GM12875 (cell line): ENCODE measurements around the gene SLC25A38.

Experiments used
- H3K4me3 ChIP-seq: one replicate; pipeline ENCODE4 v1.5.1; 2011; ENCODE audit warnings: low read depth, low read length, control low read depth
- TF ChIP-seq, protein P1 (sequence below): IDR thresholded peaks from 2 replicates; pipeline ENCODE4 v1.5.1; 2011; ENCODE audit warnings: low read depth, mild to moderate bottlenecking, control low read depth, inconsistent platforms, low read length, moderate library complexity, borderline replicate concordance; ENCODE audit not compliant: insufficient read depth

Gene SLC25A38

DNA sequence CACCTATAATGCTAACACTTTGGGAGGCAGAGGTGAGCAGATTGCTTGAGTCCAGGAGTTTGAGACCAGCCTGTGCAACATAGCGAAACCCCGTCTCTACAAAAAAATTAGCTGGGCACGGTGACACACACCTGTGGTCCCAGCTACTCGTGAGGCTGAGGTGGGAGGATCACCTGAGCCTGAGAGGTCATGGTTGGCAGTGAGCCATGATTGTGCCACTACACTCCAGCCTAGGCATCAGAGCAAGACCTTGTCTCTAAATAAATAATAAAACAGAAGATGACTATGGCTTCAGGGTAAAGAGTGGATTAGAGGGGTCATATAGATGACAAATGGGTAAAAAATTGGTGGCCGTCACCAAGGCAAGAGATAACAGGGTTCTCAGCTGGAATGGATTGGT lies 3.1 kb downstream of the SLC25A38 start:
- TF ChIP-seq, protein P1, sequence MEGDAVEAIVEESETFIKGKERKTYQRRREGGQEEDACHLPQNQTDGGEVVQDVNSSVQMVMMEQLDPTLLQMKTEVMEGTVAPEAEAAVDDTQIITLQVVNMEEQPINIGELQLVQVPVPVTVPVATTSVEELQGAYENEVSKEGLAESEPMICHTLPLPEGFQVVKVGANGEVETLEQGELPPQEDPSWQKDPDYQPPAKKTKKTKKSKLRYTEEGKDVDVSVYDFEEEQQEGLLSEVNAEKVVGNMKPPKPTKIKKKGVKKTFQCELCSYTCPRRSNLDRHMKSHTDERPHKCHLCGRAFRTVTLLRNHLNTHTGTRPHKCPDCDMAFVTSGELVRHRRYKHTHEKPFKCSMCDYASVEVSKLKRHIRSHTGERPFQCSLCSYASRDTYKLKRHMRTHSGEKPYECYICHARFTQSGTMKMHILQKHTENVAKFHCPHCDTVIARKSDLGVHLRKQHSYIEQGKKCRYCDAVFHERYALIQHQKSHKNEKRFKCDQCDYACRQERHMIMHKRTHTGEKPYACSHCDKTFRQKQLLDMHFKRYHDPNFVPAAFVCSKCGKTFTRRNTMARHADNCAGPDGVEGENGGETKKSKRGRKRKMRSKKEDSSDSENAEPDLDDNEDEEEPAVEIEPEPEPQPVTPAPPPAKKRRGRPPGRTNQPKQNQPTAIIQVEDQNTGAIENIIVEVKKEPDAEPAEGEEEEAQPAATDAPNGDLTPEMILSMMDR, result no peak

DNA sequence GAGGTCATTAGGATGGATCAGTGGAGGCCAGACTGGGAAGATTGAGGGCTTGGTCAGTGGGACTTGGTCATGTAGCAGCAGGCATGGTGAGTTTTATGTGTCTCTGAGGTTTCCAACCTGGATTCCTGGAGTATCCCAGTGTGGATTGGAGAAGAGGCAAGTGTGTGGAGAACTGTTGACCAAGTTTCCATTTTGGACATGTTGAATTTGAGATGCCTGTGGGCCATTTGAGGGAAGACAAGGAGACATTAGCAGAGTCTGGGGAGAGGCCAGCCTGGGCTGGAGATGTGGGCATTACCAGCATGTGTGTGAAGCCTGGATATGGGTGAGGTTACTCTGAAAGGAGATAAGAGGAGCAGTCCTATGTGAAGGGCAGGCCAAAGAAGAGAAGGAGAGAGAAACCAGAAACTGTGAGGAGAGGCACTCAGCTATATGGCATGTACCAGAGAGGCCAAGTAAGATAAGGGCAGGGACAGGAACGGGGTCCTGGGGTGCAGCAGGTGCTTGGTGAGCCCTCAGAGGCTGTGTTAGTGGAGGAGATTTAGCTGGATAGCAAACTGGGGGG lies 4.3 kb downstream of the SLC25A38 start:
- TF ChIP-seq, protein P1, result no peak
- H3K4me3 ChIP-seq, result no peak overlapping the region

More for the DNA sequence above, 3.1 kb downstream of the SLC25A38 start:
- no peak overlapping the region for H3K4me3 ChIP-seq

DNA sequence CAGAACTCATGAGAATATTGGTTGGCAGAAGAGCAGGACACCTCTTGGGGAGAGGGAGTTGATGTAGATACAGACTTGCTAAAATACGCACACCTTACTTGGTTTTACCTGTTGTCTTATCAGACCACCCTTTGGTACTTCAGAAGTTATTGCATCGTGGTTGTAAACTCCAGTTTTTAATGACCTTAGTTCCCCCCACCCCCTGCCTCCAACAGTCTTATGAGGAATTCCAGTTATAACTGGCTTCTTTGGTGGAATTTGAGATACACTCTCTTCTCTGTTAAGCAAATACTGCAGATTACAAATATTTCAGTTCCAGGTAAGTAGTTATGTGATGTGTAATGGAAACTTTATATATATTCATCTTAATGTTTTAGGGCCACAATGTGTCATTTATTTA lies 5.0 kb downstream of the SLC25A38 start:
- H3K4me3 ChIP-seq, result no peak overlapping the region
- TF ChIP-seq, protein P1, result no peak

DNA sequence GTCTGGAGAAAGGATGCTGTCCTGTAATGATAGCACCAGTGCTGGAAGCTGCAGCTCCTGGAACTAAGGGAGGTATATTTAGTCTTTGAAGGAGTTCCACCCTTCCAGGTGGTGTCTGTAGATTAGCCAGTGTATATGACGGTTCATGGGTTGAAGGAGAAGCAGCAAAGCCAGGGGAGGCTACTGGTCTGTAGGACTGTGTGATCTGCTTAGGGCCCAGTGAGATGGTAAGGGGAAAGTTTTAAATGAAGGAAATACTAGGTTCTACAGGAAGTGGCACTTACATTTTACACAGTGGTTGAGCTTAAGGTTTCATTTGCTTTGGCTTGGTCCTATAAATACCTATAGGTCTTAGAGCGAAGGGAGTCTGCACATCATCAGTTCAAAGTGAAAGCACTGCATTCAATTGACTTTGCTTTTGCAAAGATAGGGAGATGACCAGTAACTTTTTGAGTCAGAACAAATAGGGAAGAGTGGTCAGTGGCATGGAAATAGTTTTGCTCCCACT lies 5.6 kb downstream of the SLC25A38 start:
- TF ChIP-seq, protein P1, result no peak
- no peak overlapping the region for H3K4me3 ChIP-seq

DNA sequence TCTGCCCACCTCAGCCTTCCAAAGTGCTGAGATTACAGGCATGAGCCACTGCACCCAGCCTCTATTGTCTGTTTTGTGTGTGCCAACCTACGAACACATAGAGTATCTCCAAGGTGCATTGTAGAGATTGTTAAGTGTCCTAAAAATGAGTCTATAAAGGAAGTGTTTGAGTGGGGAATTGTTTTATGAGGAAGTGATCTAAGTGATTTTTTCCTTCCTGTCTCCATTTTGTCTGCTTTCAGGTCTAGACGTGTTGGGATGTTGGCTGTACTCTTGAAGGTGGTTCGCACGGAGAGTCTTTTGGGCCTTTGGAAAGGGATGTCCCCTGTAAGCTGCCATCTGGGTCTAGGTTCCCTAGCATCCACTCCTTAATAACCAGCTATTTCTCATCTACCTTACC lies 7.0 kb downstream of the SLC25A38 start:
- TF ChIP-seq, protein P1, result no peak
- H3K4me3 ChIP-seq, result no peak overlapping the region

DNA sequence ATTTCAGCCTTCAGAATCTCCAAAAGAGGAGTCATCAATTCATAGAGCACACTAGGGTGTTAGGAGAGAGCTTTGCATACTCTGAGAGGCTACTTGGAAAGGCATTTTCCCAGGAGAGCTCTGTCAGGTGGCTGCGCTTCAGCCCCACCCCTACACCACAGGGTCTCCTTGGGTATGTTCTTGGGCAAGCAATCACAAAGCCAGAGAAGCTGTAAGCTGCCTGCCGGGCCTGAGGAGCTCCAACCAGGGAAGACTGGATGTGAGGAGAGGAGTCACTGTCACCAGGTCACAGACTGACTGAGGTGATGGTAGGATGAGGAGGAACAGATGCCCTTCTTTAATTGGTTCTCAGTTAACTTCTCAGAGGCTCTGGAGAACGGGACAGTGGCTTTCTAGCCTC lies 13.5 kb downstream of the SLC25A38 start:
- H3K4me3 ChIP-seq, result no peak overlapping the region
- TF ChIP-seq, protein P1, result no peak

DNA sequence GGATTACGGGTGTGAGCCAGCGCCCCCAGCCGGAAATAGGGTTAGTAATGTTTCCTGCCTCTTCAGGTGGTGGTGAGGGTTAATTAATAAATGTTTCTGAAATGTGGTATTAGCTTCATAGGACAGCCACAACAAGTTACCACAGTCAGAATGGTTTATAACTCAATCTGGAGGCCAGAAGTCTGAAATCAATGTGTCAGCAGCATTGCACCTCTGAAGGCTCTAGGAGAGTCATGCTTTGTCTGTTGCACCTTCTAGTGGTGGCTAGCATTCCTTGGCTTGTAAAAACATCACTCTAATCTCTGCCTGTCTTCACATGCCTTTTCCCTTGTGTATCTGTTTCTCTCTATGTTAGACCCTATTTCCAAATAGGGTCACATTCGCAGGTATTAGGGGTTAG lies 15.5 kb downstream of the SLC25A38 start:
- H3K4me3 ChIP-seq, result no peak overlapping the region
- TF ChIP-seq, protein P1, result no peak
